Measurements from ENCODE around the gene TMEM204.

Gene TMEM204

DNA sequence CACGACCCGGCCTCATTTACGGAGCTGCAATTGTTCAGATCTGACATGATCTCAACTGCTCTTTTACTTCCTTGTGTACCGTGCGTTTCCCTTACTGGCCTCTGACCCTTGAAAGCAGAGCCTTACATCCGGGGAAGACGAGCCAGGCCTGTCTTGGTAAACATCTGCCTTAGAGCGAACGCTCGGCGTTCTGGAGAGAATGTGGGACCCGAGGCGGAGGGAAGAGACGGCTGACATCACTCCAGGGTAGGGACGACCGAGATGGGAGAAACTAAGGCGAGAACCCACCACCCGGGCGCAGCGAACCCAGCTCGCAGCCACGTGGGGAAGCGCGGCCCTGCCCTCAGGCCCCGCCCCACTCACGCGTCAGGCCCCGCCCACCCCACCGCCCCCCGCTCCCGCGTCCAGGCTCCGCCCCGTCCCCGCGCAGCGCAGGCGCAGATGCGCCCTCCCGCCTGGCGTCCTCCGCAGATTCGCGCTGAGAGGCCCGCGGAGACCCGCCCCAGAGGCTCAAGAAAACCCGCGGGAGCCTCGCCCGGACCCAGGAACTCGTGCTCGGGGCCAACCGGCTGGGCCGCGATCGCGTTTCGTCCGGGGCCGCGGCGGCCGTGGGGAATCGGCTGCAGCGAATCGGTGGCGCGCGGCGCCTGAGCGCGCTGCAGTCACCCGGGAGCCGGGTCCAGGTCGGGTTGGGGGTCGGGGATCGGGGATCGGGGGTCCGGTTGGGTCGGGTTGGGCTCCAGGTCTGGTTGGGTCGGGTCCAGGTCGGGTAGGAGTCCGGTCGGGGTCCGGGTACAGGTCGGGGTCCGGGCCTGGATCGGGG lies 40.3 kb upstream of the TMEM204 start, which contains the start of gene TELO2:
TELO2 (plus strand) TSS at position 438 of the 823 bp plus-strand sequence. CDS start 922 bp downstream, outside the sequence.
- no peaks in the 10 kb centered on the region for H3K9me3 ChIP-seq (ENCODE audit: control insufficient read depth, low read length)
- peak within 1 kb of the TSS; percentile 83 for H3K4me3 ChIP-seq (ENCODE audit: insufficient read depth, low read depth, low read length, poor library complexity, severe bottlenecking)
- peak; percentile 76 to 84 (median 84) for DNase-seq
- peaks cover 21% of the 10 kb centered on the region for H3K36me3 ChIP-seq (ENCODE audit: control insufficient read depth, insufficient read depth, low read length)
- no peaks in the 10 kb centered on the region for H3K27me3 ChIP-seq (replicated peaks; ENCODE audit: control insufficient read depth, insufficient read depth, low read length, poor library complexity, severe bottlenecking)
- peaks cover 16% of the 10 kb centered on the region for H3K4me1 ChIP-seq (ENCODE audit: control insufficient read depth, insufficient read depth, low read length, poor library complexity, severe bottlenecking)
- peak within 1 kb of the TSS; percentile 81 for H3K27ac ChIP-seq (ENCODE audit: insufficient read depth, low read length, poor library complexity, severe bottlenecking)

- Histone ChIP-seq H3K4me3 (ENCODE audit: insufficient read depth, low read depth, low read length, poor library complexity, severe bottlenecking) (peak overlapping the region; percentile 83), H3K27ac (ENCODE audit: insufficient read depth, low read length, poor library complexity, severe bottlenecking) (peak overlapping the region; percentile 81), H3K9me3 (ENCODE audit: control insufficient read depth, low read length) (no peaks in the 10 kb centered on the region), H3K36me3 (ENCODE audit: control insufficient read depth, insufficient read depth, low read length) (peaks cover 21% of the 10 kb centered on the region), H3K27me3 (replicated peaks; ENCODE audit: control insufficient read depth, insufficient read depth, low read length, poor library complexity, severe bottlenecking) (no peaks in the 10 kb centered on the region), H3K4me1 (ENCODE audit: control insufficient read depth, insufficient read depth, low read length, poor library complexity, severe bottlenecking) (peaks cover 16% of the 10 kb centered on the region)
- no peak for DNase-seq
Measured at GRCh38 chr16:1493746-1494094, 39.7 kb upstream of the TMEM204 start.

DNA sequence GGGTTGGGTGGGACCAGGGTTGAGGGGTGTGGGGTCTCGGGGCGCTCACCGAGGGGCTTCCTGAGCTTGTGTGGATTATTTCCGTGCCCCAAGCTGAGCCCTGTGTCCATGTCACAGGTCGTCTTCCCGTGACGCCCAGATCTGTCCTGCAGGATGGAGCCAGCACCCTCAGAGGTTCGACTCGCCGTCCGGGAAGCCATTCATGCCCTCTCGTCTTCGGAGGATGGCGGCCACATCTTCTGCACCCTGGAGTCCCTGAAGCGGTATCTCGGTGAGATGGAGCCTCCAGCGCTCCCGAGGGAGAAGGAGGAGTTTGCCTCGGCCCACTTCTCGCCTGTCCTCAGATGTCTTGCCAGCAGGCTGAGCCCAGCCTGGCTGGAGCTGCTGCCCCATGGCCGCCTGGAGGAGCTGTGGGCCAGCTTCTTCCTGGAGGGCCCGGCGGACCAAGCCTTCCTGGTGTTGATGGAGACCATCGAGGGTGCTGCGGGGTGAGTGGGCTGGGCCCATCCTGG lies 39.3 kb upstream of the TMEM204 start:
- Histone ChIP-seq H3K27ac (ENCODE audit: insufficient read depth, low read length, poor library complexity, severe bottlenecking) (no peak overlapping the region), H3K27me3 (replicated peaks; ENCODE audit: control insufficient read depth, insufficient read depth, low read length, poor library complexity, severe bottlenecking) (no peaks in the 10 kb centered on the region), H3K4me1 (ENCODE audit: control insufficient read depth, insufficient read depth, low read length, poor library complexity, severe bottlenecking) (peaks cover 16% of the 10 kb centered on the region), H3K4me3 (ENCODE audit: insufficient read depth, low read depth, low read length, poor library complexity, severe bottlenecking) (peak overlapping the region; percentile 83), H3K36me3 (ENCODE audit: control insufficient read depth, insufficient read depth, low read length) (peaks cover 23% of the 10 kb centered on the region), H3K9me3 (ENCODE audit: control insufficient read depth, low read length) (no peaks in the 10 kb centered on the region)
- no peak for DNase-seq

- H3K27ac ChIP-seq (ENCODE audit: insufficient read depth, low read length, poor library complexity, severe bottlenecking) = no peak overlapping the region
- no peaks in the 10 kb centered on the region for H3K27me3 ChIP-seq (replicated peaks; ENCODE audit: control insufficient read depth, insufficient read depth, low read length, poor library complexity, severe bottlenecking)
- H3K4me3 ChIP-seq (ENCODE audit: insufficient read depth, low read depth, low read length, poor library complexity, severe bottlenecking) = no peak overlapping the region
- no peak for DNase-seq
- peaks cover 27% of the 10 kb centered on the region for H3K36me3 ChIP-seq (ENCODE audit: control insufficient read depth, insufficient read depth, low read length)
- no peaks in the 10 kb centered on the region for H3K9me3 ChIP-seq (ENCODE audit: control insufficient read depth, low read length)
- H3K4me1 ChIP-seq (ENCODE audit: control insufficient read depth, insufficient read depth, low read length, poor library complexity, severe bottlenecking) = peaks cover 16% of the 10 kb centered on the region
Measured at GRCh38 chr16:1494711-1495110, 38.8 kb upstream of the TMEM204 start.

- Histone ChIP-seq H3K4me3 (ENCODE audit: insufficient read depth, low read depth, low read length, poor library complexity, severe bottlenecking) (no peak overlapping the region), H3K27me3 (replicated peaks; ENCODE audit: control insufficient read depth, insufficient read depth, low read length, poor library complexity, severe bottlenecking) (no peaks in the 10 kb centered on the region), H3K27ac (ENCODE audit: insufficient read depth, low read length, poor library complexity, severe bottlenecking) (no peak overlapping the region), H3K9me3 (ENCODE audit: control insufficient read depth, low read length) (no peaks in the 10 kb centered on the region), H3K36me3 (ENCODE audit: control insufficient read depth, insufficient read depth, low read length) (peaks cover 33% of the 10 kb centered on the region), H3K4me1 (ENCODE audit: control insufficient read depth, insufficient read depth, low read length, poor library complexity, severe bottlenecking) (peaks cover 16% of the 10 kb centered on the region)
- DNase-seq = no peak
Measured at GRCh38 chr16:1495211-1495888, 38.1 kb upstream of the TMEM204 start.

GRCh38 chr16:1495889-1496262 lies 37.6 kb upstream of the TMEM204 start:
- H3K36me3 ChIP-seq (ENCODE audit: control insufficient read depth, insufficient read depth, low read length) = peaks cover 39% of the 10 kb centered on the region
- H3K27me3 ChIP-seq (replicated peaks; ENCODE audit: control insufficient read depth, insufficient read depth, low read length, poor library complexity, severe bottlenecking) = no peaks in the 10 kb centered on the region
- no peak overlapping the region for H3K4me3 ChIP-seq (ENCODE audit: insufficient read depth, low read depth, low read length, poor library complexity, severe bottlenecking)

DNA sequence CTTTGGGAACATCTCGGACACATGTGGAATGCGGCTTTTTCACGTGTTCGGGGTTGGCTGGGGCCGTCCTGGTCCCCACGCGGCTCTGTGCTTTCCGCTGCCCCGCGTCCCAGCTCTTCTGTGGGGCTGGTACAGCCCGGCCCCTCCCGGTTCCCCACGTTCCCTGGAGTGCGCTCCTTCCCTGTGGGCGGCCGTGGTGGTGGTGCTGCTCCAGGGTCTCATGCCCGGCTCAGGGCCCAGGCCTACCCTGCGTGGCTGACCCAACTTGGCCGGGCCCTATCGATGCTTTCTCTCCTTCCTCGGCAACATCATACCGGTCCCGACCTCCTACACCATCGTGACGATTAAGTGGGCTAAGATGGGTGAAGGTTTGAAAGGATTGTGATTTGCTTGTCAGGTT lies 37.0 kb upstream of the TMEM204 start:
- DNase-seq = no peak
- Histone ChIP-seq H3K4me1 (ENCODE audit: control insufficient read depth, insufficient read depth, low read length, poor library complexity, severe bottlenecking) (peaks cover 16% of the 10 kb centered on the region), H3K36me3 (ENCODE audit: control insufficient read depth, insufficient read depth, low read length) (peaks cover 44% of the 10 kb centered on the region), H3K9me3 (ENCODE audit: control insufficient read depth, low read length) (no peaks in the 10 kb centered on the region), H3K27me3 (replicated peaks; ENCODE audit: control insufficient read depth, insufficient read depth, low read length, poor library complexity, severe bottlenecking) (no peaks in the 10 kb centered on the region), H3K4me3 (ENCODE audit: insufficient read depth, low read depth, low read length, poor library complexity, severe bottlenecking) (no peak overlapping the region), H3K27ac (ENCODE audit: insufficient read depth, low read length, poor library complexity, severe bottlenecking) (no peak overlapping the region)

More at GRCh38 chr16:1495889-1496262, 37.6 kb upstream of the TMEM204 start:
- no peak overlapping the region for H3K27ac ChIP-seq (ENCODE audit: insufficient read depth, low read length, poor library complexity, severe bottlenecking)
- peaks cover 16% of the 10 kb centered on the region for H3K4me1 ChIP-seq (ENCODE audit: control insufficient read depth, insufficient read depth, low read length, poor library complexity, severe bottlenecking)
- DNase-seq = no peak
- H3K9me3 ChIP-seq (ENCODE audit: control insufficient read depth, low read length) = no peaks in the 10 kb centered on the region

GRCh38 chr16:1497014-1497598 lies 36.4 kb upstream of the TMEM204 start:
- H3K36me3 ChIP-seq (ENCODE audit: control insufficient read depth, insufficient read depth, low read length) = peaks cover 51% of the 10 kb centered on the region
- no peaks in the 10 kb centered on the region for H3K27me3 ChIP-seq (replicated peaks; ENCODE audit: control insufficient read depth, insufficient read depth, low read length, poor library complexity, severe bottlenecking)
- no peak overlapping the region for H3K27ac ChIP-seq (ENCODE audit: insufficient read depth, low read length, poor library complexity, severe bottlenecking)
- no peak overlapping the region for H3K4me3 ChIP-seq (ENCODE audit: insufficient read depth, low read depth, low read length, poor library complexity, severe bottlenecking)
- DNase-seq = no peak
- no peaks in the 10 kb centered on the region for H3K9me3 ChIP-seq (ENCODE audit: control insufficient read depth, low read length)
- H3K4me1 ChIP-seq (ENCODE audit: control insufficient read depth, insufficient read depth, low read length, poor library complexity, severe bottlenecking) = peaks cover 16% of the 10 kb centered on the region

GRCh38 chr16:1498899-1499676 lies 34.4 kb upstream of the TMEM204 start:
- peaks cover 63% of the 10 kb centered on the region for H3K36me3 ChIP-seq (ENCODE audit: control insufficient read depth, insufficient read depth, low read length)

More at GRCh38 chr16:1498899-1499676, 34.4 kb upstream of the TMEM204 start:
- Histone ChIP-seq H3K4me3 (ENCODE audit: insufficient read depth, low read depth, low read length, poor library complexity, severe bottlenecking) (no peak overlapping the region), H3K9me3 (ENCODE audit: control insufficient read depth, low read length) (no peaks in the 10 kb centered on the region), H3K4me1 (ENCODE audit: control insufficient read depth, insufficient read depth, low read length, poor library complexity, severe bottlenecking) (peaks cover 4% of the 10 kb centered on the region), H3K27ac (ENCODE audit: insufficient read depth, low read length, poor library complexity, severe bottlenecking) (no peak overlapping the region), H3K27me3 (replicated peaks; ENCODE audit: control insufficient read depth, insufficient read depth, low read length, poor library complexity, severe bottlenecking) (no peaks in the 10 kb centered on the region)
- DNase-seq = no peak

Data from effector memory CD4-positive, alpha-beta T cell (primary cell).